Naive thymus-derived CD8-positive, alpha-beta T cell (primary cell): ENCODE measurements around the gene RPRD2. TPM values are rescaled to one million over a fixed set of nuclear protein-coding genes. Genes with fewer than 3 reads are reported as not detected.

Experiments
- ATAC-seq, 2 donors: fragments of 150-1000 bp; cut with Tn5 transposase in 1 of 2; sonication (Bioruptor Pico), chemical (Tn5 transposase) in 1 of 2; 1 replicate in 1 of 2; 2 replicates in 1 of 2; pipeline ENCODE4 v1.10.0; 2021; ENCODE audit warnings: mild to moderate bottlenecking in 2 of 2, moderate library complexity in 2 of 2
- POLR2A ChIA-PET: fragments of 350-600 bp; sonication (Branson Sonifier 250); formaldehyde crosslinking; loops from one replicate; lab custom pipeline; 2021; ENCODE audit warnings: antibody characterized with exemption; lab: Charles Lee
- DNase-seq, 10 donors: peaks; one replicate each; pipeline versions ENCODE4 v3.0.0 to v3.0.0-alpha.2; 2020 to 2022
- H3K27ac Mint-ChIP-seq, 10 donors: one replicate each; pipeline ENCODE4 v1.8.0; 2020 to 2022; ENCODE audit warnings: mild to moderate bottlenecking in 10 of 10, mixed read lengths in 10 of 10, moderate library complexity in 4 of 10, inconsistent platforms in 1 of 10
- H3K27me3 Mint-ChIP-seq, 5 donors: one replicate each; pipeline ENCODE4 v1.8.0; 2021 to 2022; ENCODE audit warnings: mixed read lengths in 5 of 5
- H3K36me3 Mint-ChIP-seq, 3 donors: one replicate each; pipeline ENCODE4 v1.8.0; 2020 to 2022; ENCODE audit warnings: mixed read lengths in 3 of 3, mild to moderate bottlenecking in 2 of 3, inconsistent platforms in 1 of 3
- H3K4me1 Mint-ChIP-seq, 4 donors: one replicate each; pipeline ENCODE4 v1.8.0; 2021 to 2022; ENCODE audit warnings: mixed read lengths in 4 of 4
- H3K4me3 Mint-ChIP-seq, 10 donors: one replicate each; pipeline ENCODE4 v1.8.0; 2020 to 2022; ENCODE audit warnings: mild to moderate bottlenecking in 10 of 10, mixed read lengths in 10 of 10, moderate library complexity in 6 of 10, inconsistent platforms in 1 of 10
- H3K9me3 Mint-ChIP-seq, 9 donors: one replicate each; pipeline ENCODE4 v1.8.0; 2020 to 2022; ENCODE audit warnings: mixed read lengths in 9 of 9, mild to moderate bottlenecking in 3 of 9, inconsistent platforms in 1 of 9, moderate library complexity in 1 of 9
- polyA plus RNA-seq, 3 donors: library from polyadenylated mRNA; unstranded; fragments of 300-500 nt; fragmentation: Illumina TruSeq; gene quantifications; one replicate each; pipeline ENCODE4 v1.2.3, GENCODE V29; 2021
- total RNA-seq, 8 experiments: library from RNA in 2 of 8; stranded (reverse) in 2 of 8; gene quantifications; one replicate each; pipeline ENCODE4 v1.2.3 and lab custom pipeline; 2021 to 2026

RPRD2 gene
- total and polyA plus RNA-seq, 5 experiments from 2014 or later = 22.5 to 65.1 (median 40.5) TPM

DNA sequence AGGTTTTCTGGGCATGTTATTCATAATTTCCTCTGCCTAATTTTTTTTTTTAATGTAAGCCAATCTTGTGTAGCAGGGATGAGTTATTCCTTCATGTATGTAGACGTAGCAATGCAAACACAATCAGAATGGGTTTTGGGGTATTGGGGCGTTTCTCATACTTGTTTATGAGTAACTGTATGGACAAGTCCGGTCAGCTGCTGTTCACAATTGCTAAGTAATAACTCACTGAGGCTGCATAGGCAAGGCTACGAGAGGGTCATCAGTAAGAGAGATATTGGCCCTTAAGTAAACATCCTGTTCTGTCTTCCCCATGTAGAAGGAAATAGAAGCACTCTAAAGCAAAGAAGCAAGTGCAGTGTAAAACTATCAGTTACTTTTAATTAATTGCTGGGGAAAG lies 113.8 kb downstream of the RPRD2 start:
- POLR2A ChIA-PET = no interaction called here
- no peaks in the 10 kb centered on the region for H3K27me3 Mint-ChIP-seq
- peak overlapping the region; percentile 13 to 86 (median 67) for H3K27ac Mint-ChIP-seq
- H3K4me3 Mint-ChIP-seq = no peak overlapping the region
- ATAC-seq (peak; percentile 10 to 19), DNase-seq (no peak)
- H3K9me3 Mint-ChIP-seq = no peaks in the 10 kb centered on the region
- H3K36me3 Mint-ChIP-seq = peaks cover 0 to 9% (median 0%) of the 10 kb centered on the region in 3 donors
- H3K4me1 Mint-ChIP-seq = peaks cover 5 to 17% (median 9%) of the 10 kb centered on the region in 4 donors

DNA sequence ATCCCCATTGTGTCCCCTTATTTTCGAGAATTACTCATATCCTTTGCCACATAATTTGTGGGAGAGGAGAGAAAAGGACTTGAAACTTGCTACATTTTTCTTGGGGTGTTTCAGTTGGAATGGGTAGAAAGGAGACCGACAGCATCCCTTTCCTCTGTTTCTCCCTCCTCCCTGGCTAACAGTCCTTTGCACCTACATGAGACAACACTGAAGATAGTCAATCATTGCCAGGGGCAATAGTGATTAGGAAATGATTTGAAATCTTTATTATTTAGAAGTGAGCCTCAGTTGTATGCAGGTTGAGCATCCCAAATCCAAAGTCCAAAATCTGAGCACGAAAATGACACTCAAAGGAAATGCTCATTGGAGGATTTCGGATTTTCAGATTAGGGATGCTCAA lies 115.4 kb downstream of the RPRD2 start:
- H3K4me3 Mint-ChIP-seq = no peak overlapping the region
- POLR2A ChIA-PET = interaction anchor here (0.7 kb wide), 1 partner anchor 268 kb away, joined by 3 read pairs; no protein-coding TSS in a partner anchor
- ATAC-seq (no peak), DNase-seq (no peak)
- no peaks in the 10 kb centered on the region for H3K27me3 Mint-ChIP-seq
- H3K9me3 Mint-ChIP-seq = no peaks in the 10 kb centered on the region
- peaks cover 5 to 17% (median 9%) of the 10 kb centered on the region in 4 donors for H3K4me1 Mint-ChIP-seq
- H3K36me3 Mint-ChIP-seq = peaks cover 0 to 3% (median 0%) of the 10 kb centered on the region in 3 donors
- H3K27ac Mint-ChIP-seq = peak overlapping the region in 6 of 10 donors; percentile 21 to 83 (median 46)

DNA sequence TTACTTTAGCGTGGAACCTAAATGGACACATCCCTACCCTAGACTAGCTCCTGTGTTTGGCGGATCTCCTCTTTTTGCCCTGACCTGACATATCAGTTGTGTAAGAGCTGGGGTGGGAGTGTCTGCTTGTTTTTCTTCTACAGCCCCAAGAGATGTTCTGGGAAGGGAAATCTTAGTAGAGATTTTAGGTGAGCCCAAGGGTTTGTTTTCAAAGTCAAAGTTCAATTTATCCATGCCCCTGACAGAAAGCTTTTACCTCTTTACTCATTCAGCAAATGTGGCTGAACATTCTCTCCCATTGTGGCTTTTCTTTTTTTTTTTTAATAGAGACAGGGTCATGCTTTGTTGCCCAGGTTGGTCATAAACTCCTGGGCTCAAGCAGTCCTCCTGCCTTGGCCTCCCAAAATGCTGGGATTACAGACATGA lies 116.0 kb downstream of the RPRD2 start:
- peak overlapping the region in 6 of 10 donors; percentile 13 to 75 (median 49) for H3K27ac Mint-ChIP-seq
- POLR2A ChIA-PET = interaction anchor here (0.7 kb wide), 1 partner anchor 268 kb away, joined by 3 read pairs; no protein-coding TSS in a partner anchor
- peaks cover 0 to 2% (median 0%) of the 10 kb centered on the region in 3 donors for H3K36me3 Mint-ChIP-seq
- H3K4me1 Mint-ChIP-seq = peaks cover 5 to 17% (median 9%) of the 10 kb centered on the region in 4 donors
- no peaks in the 10 kb centered on the region for H3K9me3 Mint-ChIP-seq
- no peak overlapping the region for H3K4me3 Mint-ChIP-seq
- H3K27me3 Mint-ChIP-seq = no peaks in the 10 kb centered on the region
- DNase-seq = no peak
- ATAC-seq = no peak

DNA sequence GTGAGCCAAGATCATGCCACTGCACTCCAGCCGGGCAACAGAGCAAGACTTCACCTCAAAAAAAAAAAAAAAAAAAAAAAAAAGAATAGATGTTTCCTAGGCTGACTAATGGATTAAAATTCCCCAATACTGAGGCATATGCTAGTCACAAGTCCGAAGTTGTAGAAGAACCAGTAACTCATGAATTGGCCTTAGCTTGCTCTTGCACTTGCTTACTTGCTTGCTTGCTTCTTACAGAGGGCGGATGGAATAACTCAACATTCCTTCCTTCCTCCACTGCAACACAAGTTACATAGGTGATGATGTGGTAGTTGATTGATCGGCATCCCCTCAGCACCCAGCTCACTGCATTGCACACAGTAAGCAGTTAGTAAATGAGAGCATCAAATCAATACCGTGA lies 120.5 kb downstream of the RPRD2 start:
- peaks cover 0 to 9% (median 7%) of the 10 kb centered on the region in 3 donors for H3K36me3 Mint-ChIP-seq
- POLR2A ChIA-PET = interaction anchor here (1.0 kb wide), 1 partner anchor 20 kb away, joined by 5 read pairs; no protein-coding TSS in a partner anchor
- no peak for ATAC-seq
- no peak overlapping the region for H3K27ac Mint-ChIP-seq
- H3K4me1 Mint-ChIP-seq = peaks cover 8 to 23% (median 21%) of the 10 kb centered on the region in 4 donors
- no peak overlapping the region for H3K4me3 Mint-ChIP-seq
- H3K9me3 Mint-ChIP-seq = no peaks in the 10 kb centered on the region
- H3K27me3 Mint-ChIP-seq = no peaks in the 10 kb centered on the region
- DNase-seq = no peak

DNA sequence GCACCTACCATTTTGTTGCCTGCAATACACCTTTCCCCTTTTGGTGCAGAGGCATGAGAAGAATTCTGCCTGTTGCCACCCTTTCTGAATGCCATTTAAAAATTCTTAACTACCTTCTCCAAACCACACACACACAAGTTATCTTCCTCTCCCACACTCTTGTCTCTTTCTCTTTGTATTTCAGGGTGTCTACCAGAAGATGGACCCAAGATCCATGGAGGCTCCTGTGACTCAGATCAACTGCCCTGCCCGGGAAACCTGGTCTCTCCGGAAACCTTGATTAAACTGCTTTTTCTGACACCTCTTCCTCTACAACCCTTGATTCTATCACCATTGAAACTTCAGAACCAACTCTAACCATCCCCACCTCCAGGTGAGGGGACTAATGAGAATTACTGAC lies 120.9 kb downstream of the RPRD2 start:
- no peaks in the 10 kb centered on the region for H3K9me3 Mint-ChIP-seq
- POLR2A ChIA-PET = no interaction called here
- DNase-seq (no peak), ATAC-seq (no peak)
- H3K27me3 Mint-ChIP-seq = no peaks in the 10 kb centered on the region
- H3K4me3 Mint-ChIP-seq = peak overlapping the region in 5 of 10 donors; percentile 3 to 71 (median 38)
- peaks cover 8 to 23% (median 21%) of the 10 kb centered on the region in 4 donors for H3K4me1 Mint-ChIP-seq
- H3K36me3 Mint-ChIP-seq = peaks cover 0 to 9% (median 7%) of the 10 kb centered on the region in 3 donors
- H3K27ac Mint-ChIP-seq = peak overlapping the region in 3 of 10 donors; percentile 3 to 44 (median 35)

DNA sequence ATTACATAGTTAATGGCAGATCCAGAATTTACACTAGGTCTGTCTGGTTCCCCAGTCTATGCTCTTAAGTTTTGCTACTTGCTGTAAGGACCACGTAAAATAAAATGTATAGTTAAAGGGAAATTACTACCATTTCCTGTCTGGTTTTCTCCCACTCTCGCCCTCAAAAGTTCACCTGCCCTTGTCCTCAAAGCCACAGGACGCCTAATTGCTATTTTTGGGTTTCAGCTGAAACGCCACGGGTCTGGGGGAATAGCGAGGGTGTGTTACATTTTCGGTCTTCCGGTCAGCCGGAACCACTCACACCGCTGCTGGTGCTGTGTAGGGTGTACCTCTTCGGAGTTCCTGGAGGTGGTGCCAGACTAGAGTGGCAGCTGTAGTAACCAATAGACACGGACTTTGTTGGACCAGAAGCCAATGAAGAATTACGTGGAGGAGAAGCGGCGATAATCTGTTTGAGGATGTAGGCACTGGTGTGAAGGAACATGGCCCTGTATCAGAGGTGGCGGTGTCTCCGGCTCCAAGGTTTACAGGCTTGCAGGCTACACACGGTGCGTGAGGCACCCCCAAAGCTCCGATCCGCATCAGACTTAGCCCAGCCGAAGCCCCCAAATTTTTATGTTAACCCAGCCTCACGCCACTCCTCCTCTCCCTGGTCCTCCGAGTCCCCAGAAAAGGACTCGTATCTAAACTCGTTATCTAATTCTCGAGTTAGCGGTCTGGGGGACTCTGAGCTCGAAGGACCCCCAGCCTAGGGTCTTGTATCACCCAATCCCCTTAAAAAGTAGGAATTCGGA lies 123.2 kb downstream of the RPRD2 start, which contains the start of gene TARS2:
TSS of gene TARS2 (plus strand) at position 454 of the 797 bp plus-strand sequence. CDS start at position 486, 32 bp downstream.
- Mint-ChIP-seq H3K4me3 (peak within 1 kb of the TSS; percentile 90 to 100 (median 100)), H3K27ac (peak within 1 kb of the TSS; percentile 96 to 100 (median 99)), H3K4me1 (peaks cover 8 to 23% (median 20%) of the 10 kb centered on the region in 4 donors), H3K27me3 (no peaks in the 10 kb centered on the region), H3K36me3 (peaks cover 0 to 31% (median 18%) of the 10 kb centered on the region in 3 donors), H3K9me3 (no peaks in the 10 kb centered on the region)
- POLR2A ChIA-PET = interaction anchor here (0.5 to 2.8 kb wide), 17 partner anchors 11 to 794 kb away, joined by 3 to 17 read pairs (median 5); partner anchors contain the start of genes ENSA, FALEC, MCL1 and OTUD7B
- peak; percentile 100 for ATAC-seq
- peak; percentile 76 to 99 (median 96) for DNase-seq

DNA sequence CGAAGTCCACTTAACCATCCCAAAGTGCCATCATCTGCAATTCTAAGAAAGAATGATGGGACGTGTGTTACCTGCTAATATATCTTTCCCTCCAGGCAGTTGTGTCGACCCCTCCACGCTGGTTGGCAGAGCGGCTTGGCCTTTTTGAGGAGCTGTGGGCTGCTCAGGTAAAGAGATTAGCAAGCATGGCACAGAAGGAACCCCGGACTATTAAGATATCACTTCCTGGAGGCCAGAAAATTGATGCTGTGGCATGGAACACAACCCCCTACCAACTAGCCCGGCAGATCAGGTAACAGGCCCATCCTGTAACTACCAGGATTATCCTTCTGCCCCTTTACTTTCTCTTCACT lies 123.8 kb downstream of the RPRD2 start:
- H3K27ac Mint-ChIP-seq = peak overlapping the region; percentile 96 to 100 (median 99)
- POLR2A ChIA-PET = interaction anchor here (0.5 to 2.8 kb wide), 17 partner anchors 11 to 794 kb away, joined by 3 to 17 read pairs (median 5); partner anchors contain the start of genes ENSA, FALEC, MCL1 and OTUD7B
- ATAC-seq (no peak), DNase-seq (no peak)
- peak overlapping the region; percentile 90 to 100 (median 100) for H3K4me3 Mint-ChIP-seq
- no peaks in the 10 kb centered on the region for H3K27me3 Mint-ChIP-seq
- H3K9me3 Mint-ChIP-seq = no peaks in the 10 kb centered on the region
- peaks cover 8 to 23% (median 20%) of the 10 kb centered on the region in 4 donors for H3K4me1 Mint-ChIP-seq
- peaks cover 0 to 36% (median 20%) of the 10 kb centered on the region in 3 donors for H3K36me3 Mint-ChIP-seq

DNA sequence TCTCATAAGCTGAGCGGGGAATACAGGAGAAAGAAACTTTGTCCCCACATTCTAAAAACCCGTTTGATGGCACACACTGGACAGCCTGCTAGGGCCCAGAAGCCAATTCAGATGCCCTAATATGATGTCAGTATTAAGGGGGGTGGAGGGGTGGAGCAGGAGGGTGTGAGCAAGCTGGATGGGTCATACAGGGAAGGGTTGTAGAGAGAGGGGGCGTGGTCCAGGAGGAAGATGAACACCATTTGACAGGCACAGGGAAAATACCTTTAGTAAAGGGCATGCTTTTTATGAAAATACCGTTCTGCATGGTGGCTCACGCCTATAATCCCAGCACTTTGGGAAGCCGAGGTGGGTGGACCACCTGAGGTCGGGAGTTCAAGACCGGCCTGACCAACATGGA lies 129.2 kb downstream of the RPRD2 start:
- H3K4me3 Mint-ChIP-seq = no peak overlapping the region
- POLR2A ChIA-PET = interaction anchor here (0.6 kb wide), 1 partner anchor 108 kb away, joined by 3 read pairs; no protein-coding TSS in a partner anchor
- H3K9me3 Mint-ChIP-seq = no peaks in the 10 kb centered on the region
- ATAC-seq (no peak), DNase-seq (no peak)
- peaks cover 6 to 10% (median 8%) of the 10 kb centered on the region in 4 donors for H3K4me1 Mint-ChIP-seq
- H3K27ac Mint-ChIP-seq = no peak overlapping the region
- H3K27me3 Mint-ChIP-seq = no peaks in the 10 kb centered on the region
- peaks cover 0 to 80% (median 25%) of the 10 kb centered on the region in 3 donors for H3K36me3 Mint-ChIP-seq

DNA sequence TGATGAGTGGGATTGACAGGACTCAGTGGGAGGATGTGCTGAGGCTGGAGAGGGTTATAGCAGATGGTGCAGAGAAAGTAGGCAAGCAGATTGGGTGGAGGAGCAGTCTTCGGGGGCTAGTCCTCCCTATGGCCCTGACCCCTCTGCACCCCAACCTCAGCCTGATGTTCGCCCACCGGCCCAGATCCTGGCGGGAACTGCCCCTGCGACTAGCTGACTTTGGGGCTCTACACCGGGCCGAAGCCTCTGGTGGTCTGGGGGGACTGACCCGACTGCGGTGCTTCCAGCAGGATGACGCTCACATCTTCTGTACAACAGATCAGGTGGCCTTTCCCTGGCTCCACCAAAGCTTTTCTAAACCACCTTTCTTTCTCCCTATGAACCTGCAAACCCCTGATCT lies 134.4 kb downstream of the RPRD2 start:
- H3K4me3 Mint-ChIP-seq = no peak overlapping the region
- H3K27ac Mint-ChIP-seq = no peak overlapping the region
- DNase-seq (no peak), ATAC-seq (no peak)
- POLR2A ChIA-PET = interaction anchor here (1.9 kb wide), 1 partner anchor 10 kb away, joined by 6 read pairs; the partner anchor contains the start of gene TARS2
- H3K36me3 Mint-ChIP-seq = peaks cover 0 to 77% (median 10%) of the 10 kb centered on the region in 3 donors
- no peaks in the 10 kb centered on the region for H3K9me3 Mint-ChIP-seq
- no peaks in the 10 kb centered on the region for H3K27me3 Mint-ChIP-seq
- peaks cover 0 to 9% (median 1%) of the 10 kb centered on the region in 4 donors for H3K4me1 Mint-ChIP-seq

DNA sequence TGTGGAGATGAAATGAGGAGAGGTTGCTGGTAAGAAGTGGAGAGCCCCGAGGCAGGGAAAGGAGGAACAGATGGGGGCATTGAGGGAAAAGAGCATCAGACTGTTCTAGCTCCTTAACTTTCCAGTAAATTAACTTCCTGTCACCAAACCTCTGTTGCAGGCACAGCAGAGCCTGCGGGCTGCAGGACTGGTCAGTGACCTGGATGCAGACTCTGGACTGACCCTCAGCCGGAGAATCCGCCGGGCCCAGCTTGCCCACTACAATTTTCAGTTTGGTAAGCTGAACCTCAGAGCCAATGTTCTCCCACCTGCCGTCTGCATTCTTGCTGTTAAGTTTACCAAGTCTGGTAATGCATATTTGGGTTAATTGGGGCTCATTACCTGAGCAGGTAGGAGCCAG lies 141.5 kb downstream of the RPRD2 start:
- H3K27me3 Mint-ChIP-seq = no peaks in the 10 kb centered on the region
- ATAC-seq (no peak), DNase-seq (no peak)
- peaks cover 0 to 60% (median 15%) of the 10 kb centered on the region in 3 donors for H3K36me3 Mint-ChIP-seq
- H3K27ac Mint-ChIP-seq = no peak overlapping the region
- H3K4me3 Mint-ChIP-seq = no peak overlapping the region
- POLR2A ChIA-PET = interaction anchor here (1.7 kb wide), 1 partner anchor 11 kb away, joined by 7 read pairs; no protein-coding TSS in a partner anchor
- peaks cover 0 to 4% (median 2%) of the 10 kb centered on the region in 4 donors for H3K4me1 Mint-ChIP-seq
- H3K9me3 Mint-ChIP-seq = no peaks in the 10 kb centered on the region

DNA sequence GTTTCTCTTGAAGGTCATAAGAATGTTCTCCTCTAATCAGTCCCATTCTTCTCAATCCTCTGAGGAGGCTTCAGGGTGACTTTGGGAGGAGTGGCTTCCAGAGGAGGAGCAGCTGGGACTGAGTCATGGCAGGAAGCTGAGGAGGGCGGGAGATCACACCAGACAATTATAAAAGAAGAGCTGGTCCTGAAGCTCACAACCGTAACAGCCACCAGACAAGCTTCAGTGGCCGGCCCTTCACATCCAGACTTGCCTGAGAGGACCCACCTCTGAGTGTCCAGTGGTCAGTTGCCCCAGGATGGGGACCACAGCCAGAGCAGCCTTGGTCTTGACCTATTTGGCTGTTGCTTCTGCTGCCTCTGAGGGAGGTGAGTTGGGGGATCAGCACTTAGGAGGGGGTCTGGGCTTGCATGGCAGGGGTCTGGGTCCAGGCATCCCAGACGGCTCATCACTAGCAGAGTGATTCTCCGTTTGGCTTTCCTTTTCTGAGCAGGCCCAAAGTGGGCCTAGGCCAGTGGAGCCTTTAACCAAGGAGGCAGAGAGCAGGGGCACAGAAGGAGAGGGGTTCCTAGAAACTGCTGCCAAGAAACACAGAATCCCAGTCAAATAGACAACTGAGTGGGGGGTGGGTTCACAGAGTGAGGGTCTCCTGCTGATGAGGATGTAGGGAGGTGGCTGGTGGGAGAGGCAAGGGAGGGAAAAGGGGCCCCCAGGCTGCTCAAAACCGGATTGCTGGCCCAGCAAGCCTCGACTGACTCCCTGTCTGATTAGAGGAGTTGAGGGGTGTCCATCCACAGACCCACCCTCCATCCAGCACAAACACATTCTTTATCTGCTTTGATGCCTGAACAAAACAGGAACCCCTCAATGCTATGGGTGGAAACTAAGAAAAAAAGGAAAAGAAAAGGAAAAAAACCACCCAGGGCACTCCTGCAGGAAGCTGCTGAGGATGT lies 144.2 kb downstream of the RPRD2 start, which contains the start of gene ECM1:
TSS of gene ECM1 (plus strand) at position 198 of the 953 bp plus-strand sequence. CDS start at position 299, 101 bp downstream.
- Mint-ChIP-seq H3K36me3 (peaks cover 0 to 42% (median 14%) of the 10 kb centered on the region in 3 donors), H3K4me3 (no peak within 1 kb of the TSS), H3K9me3 (no peaks in the 10 kb centered on the region), H3K4me1 (peaks cover 0 to 2% (median under 1%) of the 10 kb centered on the region in 4 donors), H3K27ac (peak within 1 kb of the TSS in 3 of 10 donors; percentile 1 to 43 (median 39)), H3K27me3 (no peaks in the 10 kb centered on the region)
- POLR2A ChIA-PET = no interaction called here
- ATAC-seq (no peak), DNase-seq (no peak)
